ENCODE results near the gene ADRA2B.

ADRA2B gene

DNA sequence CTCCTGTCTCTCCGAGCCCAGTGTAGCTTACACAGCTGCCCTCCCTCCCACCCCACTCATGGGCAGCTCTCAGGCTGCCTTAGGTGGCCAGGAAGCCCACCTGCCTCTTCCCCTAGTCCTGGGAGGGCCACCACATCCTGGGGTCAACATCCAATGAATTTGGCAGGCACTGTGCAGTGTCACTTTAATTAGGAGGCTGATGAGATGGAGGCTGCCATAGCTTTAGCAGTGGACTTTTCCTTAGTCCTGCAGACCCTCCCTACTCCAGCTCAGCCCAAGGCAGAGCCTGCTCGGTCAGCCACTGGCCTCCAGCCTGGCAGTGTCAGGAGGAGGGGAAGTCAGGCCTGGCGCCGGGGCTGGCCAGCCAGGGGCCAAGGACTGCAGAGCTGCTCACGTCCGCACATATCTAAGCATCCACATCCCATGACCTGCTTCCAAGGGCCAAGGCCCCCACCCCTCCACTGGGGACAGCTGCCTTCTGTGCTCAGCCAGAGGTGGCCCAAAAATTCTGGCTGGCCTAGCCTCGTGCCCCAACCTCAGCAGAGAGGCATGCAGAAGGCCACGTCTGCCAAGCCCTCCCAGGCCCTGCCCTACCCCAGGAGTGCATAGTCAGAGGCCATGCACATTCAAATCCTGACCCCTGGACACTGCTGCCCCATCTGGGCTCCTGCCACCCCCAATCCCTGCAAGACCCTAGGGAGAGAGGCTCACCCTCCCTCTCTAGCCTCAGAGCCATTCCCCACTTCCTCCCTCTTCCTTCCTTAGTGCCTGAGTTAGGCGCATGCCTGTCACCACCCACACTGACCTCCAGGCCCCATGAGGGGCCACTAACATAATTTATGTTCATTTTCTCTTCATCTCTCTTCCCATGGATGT lies 33.1 kb downstream of the ADRA2B start:
- DNase-seq (ENCODE audit: extremely low spot score) = no peak
- ChIA-PET POLR2A (interaction anchor here (1.2 kb wide), 1 partner anchor 19 kb away, joined by 4 read pairs; no protein-coding TSS in a partner anchor), CTCF (interaction anchor here (1.0 kb wide), 1 partner anchor 33 kb away, joined by 3 read pairs; the partner anchor contains the start of gene ADRA2B)
- TF ChIP-seq TARDBP (IDR thresholded peaks at IDR 0.05) (no peak), ELF4 (IDR thresholded peaks at IDR 0.05) (no peak), FOXK2 (IDR thresholded peaks at IDR 0.05) (no peak), NFRKB (IDR thresholded peaks at IDR 0.05) (no peak), L3MBTL2 (conservative IDR thresholded peaks at IDR 0.05) (no peak), SUZ12 (IDR thresholded peaks at IDR 0.05) (no peak), ZNF384 (IDR thresholded peaks at IDR 0.05) (no peak), LEF1 (IDR thresholded peaks at IDR 0.05; ENCODE audit: borderline replicate concordance) (no peak), FOXM1 (IDR thresholded peaks at IDR 0.05; ENCODE audit: borderline replicate concordance) (no peak), HDGF (IDR thresholded peaks at IDR 0.05; ENCODE audit: borderline replicate concordance) (no peak), CTBP1 (IDR thresholded peaks at IDR 0.05; ENCODE audit: borderline replicate concordance) (no peak), ARNT (IDR thresholded peaks at IDR 0.05) (no peak), SP1 (IDR thresholded peaks at IDR 0.05) (no peak), PKNOX1 (IDR thresholded peaks at IDR 0.05) (no peak), FOXA1 (IDR thresholded peaks at IDR 0.05) (no peak)

- no peak for DNase-seq (ENCODE audit: extremely low spot score)
- ChIA-PET CTCF (interaction anchor here (1.0 kb wide), 1 partner anchor 34 kb away, joined by 3 read pairs; the partner anchor contains the start of gene ADRA2B), POLR2A (interaction anchor here (1.2 kb wide), 1 partner anchor 20 kb away, joined by 4 read pairs; no protein-coding TSS in a partner anchor)
- no peak for TF ChIP-seq PKNOX1 (IDR thresholded peaks at IDR 0.05)
- no peak for TF ChIP-seq FOXK2 (IDR thresholded peaks at IDR 0.05)
- TF ChIP-seq FOXM1 (IDR thresholded peaks at IDR 0.05; ENCODE audit: borderline replicate concordance) = no peak
- no peak for TF ChIP-seq LEF1 (IDR thresholded peaks at IDR 0.05; ENCODE audit: borderline replicate concordance)
- TF ChIP-seq SUZ12 (IDR thresholded peaks at IDR 0.05) = no peak
- TF ChIP-seq HDGF (IDR thresholded peaks at IDR 0.05; ENCODE audit: borderline replicate concordance) = no peak
These were observed 33.9 kb downstream of the ADRA2B start for GRCh38 chr2:96082211-96083063.

GRCh38 chr2:96081042-96081441 lies 35.3 kb downstream of the ADRA2B start:
- ChIA-PET POLR2A (no interaction called here), CTCF (no interaction called here)
- no peak for DNase-seq (ENCODE audit: extremely low spot score)
- no peak for TF ChIP-seq FOXA1 (IDR thresholded peaks at IDR 0.05)
- TF ChIP-seq ARNT (IDR thresholded peaks at IDR 0.05) = no peak
- no peak for TF ChIP-seq TARDBP (IDR thresholded peaks at IDR 0.05)
- TF ChIP-seq FOXM1 (IDR thresholded peaks at IDR 0.05; ENCODE audit: borderline replicate concordance) = no peak
- TF ChIP-seq HDGF (IDR thresholded peaks at IDR 0.05; ENCODE audit: borderline replicate concordance) = no peak
- no peak for TF ChIP-seq CTBP1 (IDR thresholded peaks at IDR 0.05; ENCODE audit: borderline replicate concordance)
- TF ChIP-seq SUZ12 (IDR thresholded peaks at IDR 0.05) = no peak
- TF ChIP-seq SP1 (IDR thresholded peaks at IDR 0.05) = no peak
- no peak for TF ChIP-seq LEF1 (IDR thresholded peaks at IDR 0.05; ENCODE audit: borderline replicate concordance)
- no peak for TF ChIP-seq L3MBTL2 (conservative IDR thresholded peaks at IDR 0.05)
- no peak for TF ChIP-seq ELF4 (IDR thresholded peaks at IDR 0.05)
- TF ChIP-seq NFRKB (IDR thresholded peaks at IDR 0.05) = no peak
- TF ChIP-seq FOXK2 (IDR thresholded peaks at IDR 0.05) = no peak
- TF ChIP-seq BHLHE40 (IDR thresholded peaks at IDR 0.05; ENCODE audit: borderline replicate concordance) = no peak

DNA sequence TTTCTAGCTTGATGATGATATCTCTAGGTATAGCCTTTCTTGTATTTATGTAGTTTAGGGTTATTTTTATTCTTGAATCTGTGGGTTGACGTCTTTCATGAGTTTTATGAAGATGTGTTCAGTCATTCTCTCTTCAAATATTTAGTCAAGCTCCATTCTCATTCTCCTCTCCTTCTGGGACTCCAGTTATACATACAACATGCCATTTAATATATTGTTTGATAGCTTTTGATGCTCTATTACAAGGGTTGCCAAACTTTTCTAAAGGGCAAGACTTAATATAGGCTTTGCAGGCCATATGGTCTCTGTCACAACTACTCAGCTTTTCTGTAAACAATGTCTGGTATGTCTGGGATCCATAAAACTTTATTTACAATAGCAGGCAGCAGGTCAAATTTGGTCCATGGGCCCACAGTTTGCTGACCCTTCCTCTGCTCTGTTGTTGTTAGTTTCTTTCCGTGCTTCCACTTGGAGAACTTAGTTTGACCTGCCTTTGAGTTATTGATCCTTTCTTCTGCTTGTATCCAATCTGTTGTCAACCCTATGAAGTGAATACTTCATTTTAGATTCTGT lies 41.1 kb downstream of the ADRA2B start:
- ChIA-PET CTCF (interaction anchor here (2.2 kb wide), 1 partner anchor 83 kb away, joined by 5 read pairs; no protein-coding TSS in a partner anchor), POLR2A (no interaction called here)
- TF ChIP-seq SP1 (IDR thresholded peaks at IDR 0.05) (no peak), ELF4 (IDR thresholded peaks at IDR 0.05) (no peak), FOXK2 (IDR thresholded peaks at IDR 0.05) (no peak), LEF1 (IDR thresholded peaks at IDR 0.05; ENCODE audit: borderline replicate concordance) (no peak), L3MBTL2 (conservative IDR thresholded peaks at IDR 0.05) (no peak), SUZ12 (IDR thresholded peaks at IDR 0.05) (no peak), NFRKB (IDR thresholded peaks at IDR 0.05) (no peak), ARNT (IDR thresholded peaks at IDR 0.05) (no peak), BHLHE40 (IDR thresholded peaks at IDR 0.05; ENCODE audit: borderline replicate concordance) (no peak), PKNOX1 (IDR thresholded peaks at IDR 0.05) (no peak), HDGF (IDR thresholded peaks at IDR 0.05; ENCODE audit: borderline replicate concordance) (no peak), TARDBP (IDR thresholded peaks at IDR 0.05) (no peak), FOXA1 (IDR thresholded peaks at IDR 0.05) (no peak), FOXM1 (IDR thresholded peaks at IDR 0.05; ENCODE audit: borderline replicate concordance) (no peak), CTBP1 (IDR thresholded peaks at IDR 0.05; ENCODE audit: borderline replicate concordance) (no peak), ZNF384 (IDR thresholded peaks at IDR 0.05) (no peak)
- DNase-seq (ENCODE audit: extremely low spot score) = no peak

GRCh38 chr2:96074156-96074555 lies 42.2 kb downstream of the ADRA2B start:
- no peak for TF ChIP-seq FOXM1 (IDR thresholded peaks at IDR 0.05; ENCODE audit: borderline replicate concordance)
- TF ChIP-seq HDGF (IDR thresholded peaks at IDR 0.05; ENCODE audit: borderline replicate concordance) = no peak
- no peak for TF ChIP-seq TARDBP (IDR thresholded peaks at IDR 0.05)
- TF ChIP-seq PKNOX1 (IDR thresholded peaks at IDR 0.05) = no peak
- no peak for TF ChIP-seq NFRKB (IDR thresholded peaks at IDR 0.05)
- TF ChIP-seq ZNF384 (IDR thresholded peaks at IDR 0.05) = no peak
- no peak for TF ChIP-seq FOXK2 (IDR thresholded peaks at IDR 0.05)
- no peak for TF ChIP-seq SUZ12 (IDR thresholded peaks at IDR 0.05)
- TF ChIP-seq FOXA1 (IDR thresholded peaks at IDR 0.05) = no peak
- no peak for TF ChIP-seq LEF1 (IDR thresholded peaks at IDR 0.05; ENCODE audit: borderline replicate concordance)
- TF ChIP-seq SP1 (IDR thresholded peaks at IDR 0.05) = no peak
- no peak for TF ChIP-seq CTBP1 (IDR thresholded peaks at IDR 0.05; ENCODE audit: borderline replicate concordance)
- no peak for TF ChIP-seq ARNT (IDR thresholded peaks at IDR 0.05)
- TF ChIP-seq BHLHE40 (IDR thresholded peaks at IDR 0.05; ENCODE audit: borderline replicate concordance) = no peak
- TF ChIP-seq ELF4 (IDR thresholded peaks at IDR 0.05) = no peak
- TF ChIP-seq L3MBTL2 (conservative IDR thresholded peaks at IDR 0.05) = no peak
- ChIA-PET CTCF (interaction anchor here (2.2 kb wide), 1 partner anchor 81 kb away, joined by 5 read pairs; no protein-coding TSS in a partner anchor), POLR2A (no interaction called here)
- no peak for DNase-seq (ENCODE audit: extremely low spot score)

Data from HEK293T (cell line).